Effector memory CD4-positive, alpha-beta T cell (primary cell): ENCODE results near the gene RPL35.

Source experiments
- DNase-seq, 3 donors: peaks; one replicate each; pipeline ENCODE4 v3.0.0-alpha.2; 2020
- H3K27ac ChIP-seq: 2 replicates; pipeline ENCODE4 v1.7.0; 2013; ENCODE audit warnings: mild to moderate bottlenecking, low read length, moderate library complexity; ENCODE audit not compliant: insufficient read depth, poor library complexity, severe bottlenecking
- H3K27me3 ChIP-seq: replicated peaks from 2 replicates; pipeline ENCODE4 v1.7.0; 2013; ENCODE audit warnings: mild to moderate bottlenecking, low read length; ENCODE audit not compliant: insufficient read depth, control insufficient read depth, poor library complexity, severe bottlenecking
- H3K36me3 ChIP-seq: 2 replicates; pipeline ENCODE4 v1.7.0; 2013; ENCODE audit warnings: mild to moderate bottlenecking, low read length, moderate library complexity; ENCODE audit not compliant: control insufficient read depth, insufficient read depth
- H3K4me1 ChIP-seq: 2 replicates; pipeline ENCODE4 v1.7.0; 2013; ENCODE audit warnings: low read length, mild to moderate bottlenecking; ENCODE audit not compliant: control insufficient read depth, insufficient read depth, poor library complexity, severe bottlenecking
- H3K4me3 ChIP-seq: 2 replicates; pipeline ENCODE4 v1.7.0; 2013; ENCODE audit warnings: low read length, low read depth, mild to moderate bottlenecking; ENCODE audit not compliant: insufficient read depth, poor library complexity, severe bottlenecking
- H3K9me3 ChIP-seq: 2 replicates; pipeline ENCODE4 v1.7.0; 2013; ENCODE audit warnings: mild to moderate bottlenecking, low read length, moderate library complexity; ENCODE audit not compliant: control insufficient read depth

Gene RPL35

GRCh38 chr9:124828489-124829333 lies 33.0 kb downstream of the RPL35 start:
- no peak for DNase-seq
- Histone ChIP-seq H3K4me1 (no peaks in the 10 kb centered on the region), H3K27me3 (no peaks in the 10 kb centered on the region), H3K36me3 (no peaks in the 10 kb centered on the region), H3K9me3 (no peaks in the 10 kb centered on the region), H3K4me3 (no peak overlapping the region), H3K27ac (no peak overlapping the region)

DNA sequence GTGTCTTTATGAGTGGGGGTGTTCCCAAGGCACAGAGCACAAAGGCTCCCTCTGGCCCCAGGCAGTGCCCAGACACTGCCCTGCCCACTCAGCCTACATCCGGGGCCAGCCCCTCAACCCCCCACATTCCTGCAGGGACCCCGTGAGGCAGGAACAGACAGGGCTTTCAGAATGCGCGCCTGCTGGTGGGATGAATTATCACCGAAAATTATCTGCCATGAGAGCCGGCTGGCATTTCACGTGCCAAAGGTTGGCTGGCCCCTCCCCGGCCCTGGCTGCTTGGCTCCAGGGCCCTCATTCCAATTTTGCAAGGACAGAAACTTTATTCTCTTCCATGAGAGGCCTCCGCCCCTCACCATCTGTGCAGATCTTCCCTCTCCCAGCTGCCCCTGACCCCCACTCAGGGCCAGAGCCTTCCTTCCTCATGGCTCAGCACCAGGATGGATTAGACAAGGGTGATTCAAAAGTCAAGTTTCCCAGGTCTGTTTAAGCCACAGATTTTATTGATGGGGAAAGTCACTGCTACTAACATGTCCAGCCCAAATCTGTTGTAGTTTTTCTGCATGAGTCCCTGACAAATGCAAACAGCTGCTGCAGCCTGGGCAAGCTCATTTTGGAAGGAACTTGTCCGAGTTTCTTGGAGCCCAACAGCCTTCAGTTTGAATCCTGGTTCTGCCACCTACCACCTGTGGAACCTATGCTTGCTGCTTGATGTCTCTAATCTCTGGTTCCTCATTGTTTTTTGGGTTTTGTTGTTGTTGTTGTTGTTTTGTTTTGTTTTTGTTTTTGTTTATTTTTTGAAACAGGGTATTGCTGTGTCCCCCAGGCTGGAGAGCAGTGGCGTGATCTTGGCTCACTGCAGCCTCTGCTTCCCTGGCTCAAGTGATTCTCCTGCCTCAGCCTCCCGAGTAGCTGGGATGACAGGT lies 40.8 kb downstream of the RPL35 start:
- no peak overlapping the region for H3K4me3 ChIP-seq
- H3K27ac ChIP-seq, result no peak overlapping the region
- no peaks in the 10 kb centered on the region for H3K4me1 ChIP-seq
- no peaks in the 10 kb centered on the region for H3K27me3 ChIP-seq
- DNase-seq, result no peak
- no peaks in the 10 kb centered on the region for H3K36me3 ChIP-seq
- H3K9me3 ChIP-seq, result no peaks in the 10 kb centered on the region

GRCh38 chr9:124818431-124819281 lies 43.1 kb downstream of the RPL35 start:
- no peak for DNase-seq
- no peaks in the 10 kb centered on the region for H3K36me3 ChIP-seq
- H3K27ac ChIP-seq, result no peak overlapping the region
- H3K27me3 ChIP-seq, result no peaks in the 10 kb centered on the region
- H3K4me1 ChIP-seq, result no peaks in the 10 kb centered on the region
- H3K4me3 ChIP-seq, result no peak overlapping the region
- no peaks in the 10 kb centered on the region for H3K9me3 ChIP-seq

GRCh38 chr9:124815601-124816000 lies 46.2 kb downstream of the RPL35 start:
- Histone ChIP-seq H3K4me3 (no peak overlapping the region), H3K9me3 (no peaks in the 10 kb centered on the region), H3K27me3 (no peaks in the 10 kb centered on the region), H3K27ac (no peak overlapping the region), H3K36me3 (no peaks in the 10 kb centered on the region), H3K4me1 (no peaks in the 10 kb centered on the region)
- DNase-seq, result no peak

GRCh38 chr9:124814164-124814535 lies 47.6 kb downstream of the RPL35 start:
- H3K9me3 ChIP-seq, result no peaks in the 10 kb centered on the region
- H3K27ac ChIP-seq, result no peak overlapping the region
- H3K27me3 ChIP-seq, result no peaks in the 10 kb centered on the region
- H3K4me1 ChIP-seq, result no peaks in the 10 kb centered on the region
- no peak for DNase-seq
- no peak overlapping the region for H3K4me3 ChIP-seq
- H3K36me3 ChIP-seq, result no peaks in the 10 kb centered on the region

DNA sequence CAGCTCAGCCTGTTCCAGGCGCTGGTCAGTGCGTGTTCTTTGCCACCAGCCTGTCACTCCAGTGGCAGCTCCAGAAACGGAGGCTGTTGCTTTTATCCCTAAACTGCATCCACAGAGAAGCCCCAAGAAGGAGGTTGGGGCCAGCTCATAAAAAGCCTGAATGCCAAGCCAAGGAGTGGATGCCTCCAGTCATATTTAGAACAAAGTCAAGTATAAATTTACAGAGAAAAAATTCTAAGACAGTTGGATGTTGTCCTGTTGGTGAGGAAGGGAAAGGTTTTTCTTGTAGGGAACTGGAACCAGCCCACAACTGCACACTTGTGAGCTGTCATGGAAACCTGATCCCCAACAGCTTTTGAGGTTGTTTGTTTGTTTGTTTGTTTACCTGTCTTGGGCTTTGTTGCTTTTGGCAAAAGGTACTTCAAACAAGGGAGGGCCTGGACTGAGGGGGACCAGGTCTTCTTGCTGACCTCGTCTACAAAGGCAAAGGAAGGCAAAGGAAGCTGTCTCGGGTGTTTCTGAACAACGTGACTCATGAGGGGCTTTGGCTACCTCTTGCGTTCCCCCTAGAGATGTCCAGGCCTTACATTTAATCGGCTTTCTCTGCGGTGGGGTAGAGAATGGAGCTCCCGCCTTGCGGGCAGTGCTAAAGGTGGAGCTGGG lies 48.1 kb downstream of the RPL35 start:
- Histone ChIP-seq H3K27ac (no peak overlapping the region), H3K4me3 (no peak overlapping the region), H3K27me3 (no peaks in the 10 kb centered on the region), H3K36me3 (no peaks in the 10 kb centered on the region), H3K9me3 (no peaks in the 10 kb centered on the region), H3K4me1 (no peaks in the 10 kb centered on the region)
- no peak for DNase-seq

DNA sequence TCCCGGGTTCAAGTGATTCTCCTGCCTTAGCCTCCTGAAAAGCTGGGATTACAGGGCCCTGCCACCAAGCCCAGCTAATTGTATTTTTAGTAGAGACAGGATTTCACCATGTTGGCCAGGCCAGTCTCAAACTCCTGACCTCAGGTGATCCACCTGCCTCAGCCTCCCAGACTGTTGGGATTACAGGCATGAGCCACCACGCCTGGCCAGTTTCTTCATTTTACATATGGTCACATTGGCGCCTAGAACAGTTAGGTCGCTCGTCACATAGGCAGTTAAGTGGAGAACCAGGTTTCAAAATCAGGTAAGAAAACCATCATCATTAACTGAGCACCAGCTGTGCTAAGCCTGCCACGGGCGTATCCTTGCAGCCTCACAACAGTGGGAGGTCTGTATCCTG lies 48.7 kb downstream of the RPL35 start:
- Histone ChIP-seq H3K27ac (no peak overlapping the region), H3K36me3 (no peaks in the 10 kb centered on the region), H3K27me3 (no peaks in the 10 kb centered on the region), H3K4me3 (no peak overlapping the region), H3K4me1 (no peaks in the 10 kb centered on the region), H3K9me3 (no peaks in the 10 kb centered on the region)
- no peak for DNase-seq

GRCh38 chr9:124812441-124812876 lies 49.3 kb downstream of the RPL35 start:
- H3K9me3 ChIP-seq, result no peaks in the 10 kb centered on the region
- no peak for DNase-seq
- H3K36me3 ChIP-seq, result no peaks in the 10 kb centered on the region
- H3K4me3 ChIP-seq, result no peak overlapping the region
- no peaks in the 10 kb centered on the region for H3K27me3 ChIP-seq
- H3K4me1 ChIP-seq, result no peaks in the 10 kb centered on the region
- no peak overlapping the region for H3K27ac ChIP-seq

GRCh38 chr9:124810663-124811355 lies 50.9 kb downstream of the RPL35 start:
- no peak for DNase-seq
- Histone ChIP-seq H3K9me3 (no peaks in the 10 kb centered on the region), H3K4me3 (no peak overlapping the region), H3K36me3 (no peaks in the 10 kb centered on the region), H3K4me1 (no peaks in the 10 kb centered on the region), H3K27ac (no peak overlapping the region), H3K27me3 (no peaks in the 10 kb centered on the region)
